ENCODE data around the gene ZNF480. TPM values are rescaled to one million over a fixed set of nuclear protein-coding genes. Genes with fewer than 3 reads are reported as not detected.
"Not testable (repeated sequence)": the region's sequence is repeated elsewhere in the genome, so short reads cannot be mapped to it uniquely, and the experiment has no call there.

ZNF480 gene
- polyA plus RNA-seq, 4 donors: 4.0 to 13.1 (median 6.0) TPM

DNA sequence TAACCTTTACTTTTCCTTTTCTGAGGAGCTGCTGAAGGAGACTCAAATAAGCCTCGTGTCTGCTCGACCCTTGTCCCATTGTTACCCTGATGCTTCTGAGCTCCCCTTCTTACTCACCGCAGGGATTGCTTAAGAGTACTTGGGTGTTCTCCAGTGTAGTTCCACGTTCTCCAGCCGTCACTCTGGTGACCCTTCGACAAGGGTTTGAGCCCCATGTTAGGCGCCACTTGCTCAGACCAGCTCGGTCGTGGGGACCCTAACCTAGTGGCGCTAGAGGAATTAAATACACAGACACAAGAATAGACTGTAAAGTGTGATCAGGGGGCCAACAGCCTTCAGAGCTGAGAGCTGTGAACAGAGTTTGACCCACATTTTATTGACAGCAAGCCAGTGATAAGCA lies 10.3 kb downstream of the ZNF480 start:
- H3K4me1 ChIP-seq (ENCODE audit: control insufficient read depth in 3 of 3, insufficient read depth in 2 of 3, low read depth in 1 of 3, low read length in 2 of 3): no peaks in the 10 kb centered on the region
- no peak overlapping the region for H3K4me3 ChIP-seq (ENCODE audit: low read depth in 1 of 3, low read length in 3 of 3)
- DNase-seq (peak in 1 of 2 donors; percentile 52), FAIRE-seq (no peak)
- H3K9me3 ChIP-seq (ENCODE audit: control insufficient read depth in 2 of 2, insufficient read depth in 1 of 2, low read depth in 1 of 2, low read length in 1 of 2): peaks cover 9 to 70% of the 10 kb centered on the region in 2 donors
- peaks cover 19 to 34% (median 30%) of the 10 kb centered on the region in 3 donors for H3K36me3 ChIP-seq (ENCODE audit: control insufficient read depth in 3 of 3, insufficient read depth in 2 of 3, low read depth in 1 of 3, low read length in 3 of 3)
- 97 to 98% (median 97%) methylated on average over 10 of the region's 10 CpGs for WGBS, 3 donors
- H3K27me3 ChIP-seq (ENCODE audit: control insufficient read depth in 3 of 3, insufficient read depth in 3 of 3, low read length in 3 of 3): no peaks in the 10 kb centered on the region
- no peak overlapping the region for H3K27ac ChIP-seq (ENCODE audit: low read depth in 1 of 3, low read length in 2 of 3)

DNA sequence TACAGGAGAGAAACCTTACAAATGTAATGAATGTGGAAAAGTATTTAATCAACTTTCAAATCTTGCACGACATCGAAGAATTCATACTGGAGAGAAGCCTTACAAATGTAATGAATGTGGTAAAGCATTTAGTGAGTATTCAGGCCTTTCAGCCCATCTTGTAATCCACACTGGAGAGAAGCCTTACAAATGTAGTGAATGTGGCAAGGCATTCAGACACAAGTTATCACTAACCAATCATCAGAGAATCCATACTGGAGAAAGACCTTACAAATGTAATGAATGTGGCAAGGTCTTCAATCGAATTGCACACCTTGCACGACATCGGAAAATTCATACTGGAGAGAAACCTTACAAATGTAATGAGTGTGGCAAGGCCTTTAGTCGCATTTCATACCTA lies 25.5 kb downstream of the ZNF480 start:
- Histone ChIP-seq H3K9me3 (ENCODE audit: control insufficient read depth in 2 of 2, insufficient read depth in 1 of 2, low read depth in 1 of 2, low read length in 1 of 2) (peaks cover 4 to 66% of the 10 kb centered on the region in 2 donors), H3K27ac (ENCODE audit: low read depth in 1 of 3, low read length in 2 of 3) (no peak overlapping the region), H3K4me1 (ENCODE audit: control insufficient read depth in 3 of 3, insufficient read depth in 2 of 3, low read depth in 1 of 3, low read length in 2 of 3) (no peaks in the 10 kb centered on the region), H3K36me3 (ENCODE audit: control insufficient read depth in 3 of 3, insufficient read depth in 2 of 3, low read depth in 1 of 3, low read length in 3 of 3) (peaks cover 19 to 38% (median 20%) of the 10 kb centered on the region in 3 donors), H3K4me3 (ENCODE audit: low read depth in 1 of 3, low read length in 3 of 3) (no peak overlapping the region), H3K27me3 (ENCODE audit: control insufficient read depth in 3 of 3, insufficient read depth in 3 of 3, low read length in 3 of 3) (no peaks in the 10 kb centered on the region)
- no peak for FAIRE-seq
- DNase-seq: no peak
- 95 to 99% (median 97%) methylated on average over 6 of the region's 6 CpGs for WGBS, 3 donors

DNA sequence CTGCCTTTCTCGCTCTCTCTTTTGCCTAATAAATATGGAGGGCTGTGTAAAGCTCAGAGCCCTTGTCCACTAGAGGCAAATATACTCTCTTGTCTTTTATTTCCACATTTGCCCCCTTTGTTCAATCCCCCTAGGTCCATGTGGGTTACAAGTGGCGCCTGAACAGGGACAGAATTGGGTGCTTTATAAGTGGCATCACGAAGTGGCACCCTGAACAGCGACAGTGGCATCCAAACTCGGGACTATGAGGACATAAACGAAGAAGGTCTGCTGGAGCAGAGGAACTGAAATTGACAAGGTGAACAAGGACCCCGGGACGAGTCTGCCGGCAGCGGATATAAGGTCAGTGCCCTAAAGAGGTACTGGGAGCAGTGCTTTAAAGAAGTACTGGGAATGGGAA lies 34.8 kb downstream of the ZNF480 start:
- DNase-seq (no peak), FAIRE-seq (no peak)
- Histone ChIP-seq H3K9me3 (ENCODE audit: control insufficient read depth in 2 of 2, insufficient read depth in 1 of 2, low read depth in 1 of 2, low read length in 1 of 2) (peaks cover 9 to 69% of the 10 kb centered on the region in 2 donors), H3K4me3 (ENCODE audit: low read depth in 1 of 3, low read length in 3 of 3) (no peak overlapping the region), H3K27ac (ENCODE audit: low read depth in 1 of 3, low read length in 2 of 3) (no peak overlapping the region), H3K4me1 (ENCODE audit: control insufficient read depth in 3 of 3, insufficient read depth in 2 of 3, low read depth in 1 of 3, low read length in 2 of 3) (no peaks in the 10 kb centered on the region), H3K36me3 (ENCODE audit: control insufficient read depth in 3 of 3, insufficient read depth in 2 of 3, low read depth in 1 of 3, low read length in 3 of 3) (no peaks in the 10 kb centered on the region), H3K27me3 (ENCODE audit: control insufficient read depth in 3 of 3, insufficient read depth in 3 of 3, low read length in 3 of 3) (no peaks in the 10 kb centered on the region)
- WGBS, 3 donors: 81 to 94% (median 90%) methylated on average over 10 of the region's 10 CpGs

DNA sequence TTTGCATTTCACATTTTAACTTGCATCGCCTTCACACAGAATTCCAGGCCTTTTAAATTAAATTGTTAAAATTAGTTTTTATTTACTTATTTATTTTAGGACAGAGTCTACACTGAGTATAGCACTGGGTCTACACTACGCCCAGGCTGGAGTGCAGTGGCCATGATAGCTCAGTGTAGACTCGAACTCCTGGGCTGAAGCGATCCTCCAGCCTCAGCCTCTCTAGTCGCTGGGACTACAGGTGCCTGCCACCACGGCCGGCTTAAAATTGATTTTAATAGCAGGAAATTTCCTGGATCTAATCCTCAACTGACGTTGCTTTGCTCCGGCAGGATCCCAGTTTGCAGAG lies 38.8 kb downstream of the ZNF480 start:
- FAIRE-seq (no peak), DNase-seq (no peak)
- H3K9me3 ChIP-seq (ENCODE audit: control insufficient read depth in 2 of 2, insufficient read depth in 1 of 2, low read depth in 1 of 2, low read length in 1 of 2): peaks cover 4 to 45% of the 10 kb centered on the region in 2 donors
- peak overlapping the region; percentile 77 to 97 (median 88) for H3K4me3 ChIP-seq (ENCODE audit: low read depth in 1 of 3, low read length in 3 of 3)
- H3K36me3 ChIP-seq (ENCODE audit: control insufficient read depth in 3 of 3, insufficient read depth in 2 of 3, low read depth in 1 of 3, low read length in 3 of 3): peaks cover 0 to 4% (median 0%) of the 10 kb centered on the region in 3 donors
- H3K4me1 ChIP-seq (ENCODE audit: control insufficient read depth in 3 of 3, insufficient read depth in 2 of 3, low read depth in 1 of 3, low read length in 2 of 3): no peaks in the 10 kb centered on the region
- no peaks in the 10 kb centered on the region for H3K27me3 ChIP-seq (ENCODE audit: control insufficient read depth in 3 of 3, insufficient read depth in 3 of 3, low read length in 3 of 3)
- 50 to 61% (median 51%) methylated on average over 9 of the region's 9 CpGs for WGBS, 3 donors
- peak overlapping the region in 1 of 3 donors; percentile 84 for H3K27ac ChIP-seq (ENCODE audit: low read depth in 1 of 3, low read length in 2 of 3)

DNA sequence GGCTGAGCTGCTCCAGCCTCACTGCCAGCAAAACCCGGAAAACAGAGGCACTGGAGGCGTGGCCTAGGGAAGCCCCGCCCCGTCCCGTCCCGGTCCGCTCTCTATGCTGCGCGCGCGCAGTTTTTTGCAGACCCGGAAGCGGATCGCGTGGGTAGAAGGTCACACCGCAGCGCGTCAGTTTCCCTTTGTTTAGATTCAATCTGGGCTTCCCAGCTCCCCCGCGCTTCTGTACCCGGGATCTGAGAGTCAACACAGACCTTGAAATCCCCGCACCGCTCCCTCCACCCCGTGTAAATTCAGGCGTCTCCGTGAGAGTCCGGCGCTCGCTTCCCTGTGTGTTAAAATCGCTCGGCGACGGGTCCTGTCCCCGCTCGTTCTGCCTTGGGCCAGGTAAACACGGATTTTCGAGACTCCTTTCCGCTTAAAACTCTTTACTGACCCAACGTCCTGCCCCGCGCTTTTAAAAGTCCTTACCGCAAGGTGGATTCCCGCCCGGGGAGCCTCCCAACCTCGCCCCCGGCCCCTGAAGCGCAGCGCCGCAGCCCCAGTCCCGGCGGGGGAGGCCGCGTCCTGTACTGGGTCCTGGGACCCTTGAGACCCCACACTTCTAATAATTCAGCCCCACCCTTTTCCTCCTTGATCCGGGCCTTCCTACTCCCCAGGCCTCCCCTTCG lies 39.3 kb downstream of the ZNF480 start, which contains the start of gene ZNF610:
ZNF610 (plus strand) TSS at position 127 of the 674 bp plus-strand sequence. CDS start 12,930 bp downstream, outside the sequence.
- WGBS, 3 donors: 0 to 3% (median 1%) methylated on average over 52 to 55 of the region's 55 CpGs
- Histone ChIP-seq H3K9me3 (ENCODE audit: control insufficient read depth in 2 of 2, insufficient read depth in 1 of 2, low read depth in 1 of 2, low read length in 1 of 2) (peaks cover 4 to 40% of the 10 kb centered on the region in 2 donors), H3K27ac (ENCODE audit: low read depth in 1 of 3, low read length in 2 of 3) (peak within 1 kb of the TSS; percentile 53 to 94 (median 84)), H3K36me3 (ENCODE audit: control insufficient read depth in 3 of 3, insufficient read depth in 2 of 3, low read depth in 1 of 3, low read length in 3 of 3) (peaks cover 0 to 4% (median 0%) of the 10 kb centered on the region in 3 donors), H3K27me3 (ENCODE audit: control insufficient read depth in 3 of 3, insufficient read depth in 3 of 3, low read length in 3 of 3) (no peaks in the 10 kb centered on the region), H3K4me1 (ENCODE audit: control insufficient read depth in 3 of 3, insufficient read depth in 2 of 3, low read depth in 1 of 3, low read length in 2 of 3) (no peaks in the 10 kb centered on the region), H3K4me3 (ENCODE audit: low read depth in 1 of 3, low read length in 3 of 3) (peak within 1 kb of the TSS; percentile 77 to 97 (median 88))
- FAIRE-seq (no peak), DNase-seq (peak; percentile 88 to 94)

DNA sequence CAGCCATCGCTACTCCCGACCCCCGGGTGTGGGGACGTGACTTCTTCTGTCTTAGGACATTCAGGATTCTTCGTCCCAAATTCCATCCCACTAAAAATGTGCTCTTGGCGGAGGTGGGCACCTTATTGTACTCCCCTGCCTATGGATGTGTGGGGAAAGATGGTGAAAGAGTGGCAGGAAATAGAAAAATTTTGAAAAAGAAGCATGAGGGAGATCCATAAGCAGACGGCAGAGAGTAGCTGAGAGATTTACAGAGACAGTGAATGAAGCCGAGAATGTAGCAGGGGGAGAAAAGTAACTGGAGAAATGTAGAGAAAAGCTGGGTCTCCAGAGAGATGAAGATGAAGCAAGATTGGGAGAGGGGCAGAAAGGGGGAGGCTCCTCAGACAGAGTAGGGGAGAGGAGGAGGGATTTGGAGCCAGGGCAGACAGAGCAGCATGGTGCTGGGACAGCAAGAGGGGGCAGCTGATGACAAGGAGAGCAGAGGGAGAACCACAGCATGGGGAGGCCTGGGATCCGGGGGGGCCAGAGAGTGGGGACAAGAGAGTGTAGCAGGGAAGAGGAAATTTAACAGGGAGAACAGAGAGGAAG lies 39.9 kb downstream of the ZNF480 start:
- DNase-seq (peak in 1 of 2 donors; percentile 53), FAIRE-seq (no peak)
- peak overlapping the region; percentile 77 to 97 (median 88) for H3K4me3 ChIP-seq (ENCODE audit: low read depth in 1 of 3, low read length in 3 of 3)
- H3K36me3 ChIP-seq (ENCODE audit: control insufficient read depth in 3 of 3, insufficient read depth in 2 of 3, low read depth in 1 of 3, low read length in 3 of 3): peaks cover 0 to 4% (median 0%) of the 10 kb centered on the region in 3 donors
- H3K9me3 ChIP-seq (ENCODE audit: control insufficient read depth in 2 of 2, insufficient read depth in 1 of 2, low read depth in 1 of 2, low read length in 1 of 2): peaks cover 4 to 36% of the 10 kb centered on the region in 2 donors
- peak overlapping the region in 2 of 3 donors; percentile 84 to 94 for H3K27ac ChIP-seq (ENCODE audit: low read depth in 1 of 3, low read length in 2 of 3)
- no peaks in the 10 kb centered on the region for H3K4me1 ChIP-seq (ENCODE audit: control insufficient read depth in 3 of 3, insufficient read depth in 2 of 3, low read depth in 1 of 3, low read length in 2 of 3)
- no peaks in the 10 kb centered on the region for H3K27me3 ChIP-seq (ENCODE audit: control insufficient read depth in 3 of 3, insufficient read depth in 3 of 3, low read length in 3 of 3)
- WGBS, 3 donors: 3 to 8% (median 4%) methylated on average over 9 of the region's 9 CpGs

DNA sequence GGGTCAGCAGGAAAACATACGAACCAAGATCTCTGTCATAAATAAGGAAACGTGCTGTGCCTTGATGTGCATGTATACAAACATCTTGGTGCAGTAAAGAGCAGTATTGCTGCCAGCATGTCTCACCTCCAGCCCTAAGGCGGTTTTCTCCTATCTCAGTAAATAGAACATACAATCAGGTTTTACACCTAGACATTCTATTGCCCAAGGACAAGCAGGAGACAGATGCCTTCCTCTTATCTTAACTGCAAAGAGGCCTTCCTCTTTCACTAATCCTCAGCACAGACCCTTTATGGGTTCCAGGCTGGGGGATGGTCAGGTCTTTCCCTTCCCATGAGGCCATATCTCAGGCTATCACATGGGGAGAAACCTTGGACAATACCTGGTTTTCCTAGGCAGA lies 42.1 kb downstream of the ZNF480 start:
- H3K36me3 ChIP-seq (ENCODE audit: control insufficient read depth in 3 of 3, insufficient read depth in 2 of 3, low read depth in 1 of 3, low read length in 3 of 3); FAIRE-seq; H3K27me3 ChIP-seq (ENCODE audit: control insufficient read depth in 3 of 3, insufficient read depth in 3 of 3, low read length in 3 of 3); H3K4me3 ChIP-seq (ENCODE audit: low read depth in 1 of 3, low read length in 3 of 3); H3K4me1 ChIP-seq (ENCODE audit: control insufficient read depth in 3 of 3, insufficient read depth in 2 of 3, low read depth in 1 of 3, low read length in 2 of 3): not testable (repeated sequence)
- Histone ChIP-seq H3K27ac (ENCODE audit: low read depth in 1 of 3, low read length in 2 of 3) (peak overlapping the region in 1 of 3 donors; percentile 1), H3K9me3 (ENCODE audit: control insufficient read depth in 2 of 2, insufficient read depth in 1 of 2, low read depth in 1 of 2, low read length in 1 of 2) (peaks cover 2 to 27% of the 10 kb centered on the region in 2 donors)
- DNase-seq: peak in 1 of 2 donors; percentile 37
- WGBS, 3 donors: 72 to 95% (median 87%) methylated on average over 3 of the region's 3 CpGs

DNA sequence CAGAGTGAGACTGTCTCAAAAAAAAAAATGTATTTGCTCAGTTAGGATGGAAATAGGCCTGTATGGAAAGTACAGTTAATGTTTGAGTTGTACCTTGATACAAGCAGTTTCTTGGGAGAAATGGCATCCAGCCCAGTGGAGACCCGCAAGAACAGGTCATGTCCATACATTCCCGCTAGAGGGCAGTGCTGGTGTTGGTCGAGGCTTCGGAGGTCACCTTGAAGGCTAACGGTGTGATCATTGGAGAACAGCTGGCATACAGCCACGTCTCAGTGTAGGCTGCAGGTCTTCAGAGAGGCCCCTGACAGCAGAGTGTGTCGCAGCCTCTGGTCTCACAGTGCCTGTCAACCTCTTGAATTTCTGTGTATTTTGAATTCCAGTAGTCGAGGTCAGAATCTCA lies 46.6 kb downstream of the ZNF480 start:
- Histone ChIP-seq H3K27me3 (ENCODE audit: control insufficient read depth in 3 of 3, insufficient read depth in 3 of 3, low read length in 3 of 3) (no peaks in the 10 kb centered on the region), H3K4me3 (ENCODE audit: low read depth in 1 of 3, low read length in 3 of 3) (no peak overlapping the region), H3K27ac (ENCODE audit: low read depth in 1 of 3, low read length in 2 of 3) (no peak overlapping the region), H3K36me3 (ENCODE audit: control insufficient read depth in 3 of 3, insufficient read depth in 2 of 3, low read depth in 1 of 3, low read length in 3 of 3) (peaks cover 0 to 10% (median 0%) of the 10 kb centered on the region in 3 donors), H3K9me3 (ENCODE audit: control insufficient read depth in 2 of 2, insufficient read depth in 1 of 2, low read depth in 1 of 2, low read length in 1 of 2) (peaks cover 1 to 40% of the 10 kb centered on the region in 2 donors), H3K4me1 (ENCODE audit: control insufficient read depth in 3 of 3, insufficient read depth in 2 of 3, low read depth in 1 of 3, low read length in 2 of 3) (no peaks in the 10 kb centered on the region)
- 28 to 42% (median 41%) methylated on average over 8 of the region's 8 CpGs for WGBS, 3 donors
- DNase-seq: peak; percentile 26 to 63
- FAIRE-seq: no peak

Data from small intestine (tissue), 7 donors.